DOHH2 (cell line): ENCODE results near the gene FBP1.

Experiments used
- H3F3A ChIP-seq: fragments of 200-600 bp; sonication (generic), shearing (Covaris generic); 2 replicates; pipeline ENCODE4 v1.6.0; 2016; ENCODE audit warnings: antibody characterized with exemption, mild to moderate bottlenecking; ENCODE audit not compliant: control insufficient read depth, insufficient read depth
- H3K27ac ChIP-seq: fragments of 200-600 bp; sonication (generic); 2 replicates; pipeline ENCODE4 v1.5.1; 2014; ENCODE audit warnings: low read depth, mild to moderate bottlenecking, low read length, moderate library complexity
- H3K27me3 ChIP-seq: fragments of 200-600 bp; sonication (generic); 2 replicates; pipeline ENCODE4 v1.6.1; 2014; ENCODE audit warnings: mild to moderate bottlenecking, low read length, mixed read lengths; ENCODE audit not compliant: control insufficient read depth
- H3K36me3 ChIP-seq: fragments of 200-600 bp; sonication (generic); 2 replicates; pipeline ENCODE4 v1.6.1; 2014; ENCODE audit warnings: mild to moderate bottlenecking, low read length, moderate library complexity, mixed read lengths; ENCODE audit not compliant: control insufficient read depth
- H3K4me1 ChIP-seq: fragments of 200-600 bp; sonication (generic); 2 replicates; pipeline ENCODE4 v1.6.1; 2014; ENCODE audit warnings: mild to moderate bottlenecking, low read length, mixed read lengths; ENCODE audit not compliant: control insufficient read depth
- H3K4me2 ChIP-seq: fragments of 200-600 bp; sonication (generic); 2 replicates; pipeline ENCODE4 v1.6.0; 2014; ENCODE audit warnings: mild to moderate bottlenecking, low read length, moderate library complexity
- H3K4me3 ChIP-seq: fragments of 200-600 bp; sonication (generic); 2 replicates; pipeline ENCODE4 v1.5.1; 2014; ENCODE audit warnings: mild to moderate bottlenecking, low read length, mixed read lengths
- H3K79me2 ChIP-seq: fragments of 200-600 bp; sonication (generic); 2 replicates; pipeline ENCODE4 v1.6.1; 2014; ENCODE audit warnings: mild to moderate bottlenecking, low read length, mixed read lengths; ENCODE audit not compliant: control insufficient read depth
- H3K9me2 ChIP-seq: fragments of 200-600 bp; sonication (generic); replicated peaks from 2 replicates; pipeline ENCODE4 v1.6.1; 2014; ENCODE audit warnings: mild to moderate bottlenecking, low read length, mixed read lengths; ENCODE audit not compliant: control insufficient read depth
- H3K9me3 ChIP-seq: fragments of 200-600 bp; sonication (generic); 2 replicates; pipeline ENCODE4 v1.6.1; 2014; ENCODE audit warnings: antibody characterized with exemption, low read length, mixed read lengths; ENCODE audit not compliant: control insufficient read depth, insufficient read depth
- H4K20me1 ChIP-seq: fragments of 200-600 bp; sonication (generic); 2 replicates; pipeline ENCODE4 v1.6.0; 2014; ENCODE audit warnings: low read depth, mild to moderate bottlenecking, antibody characterized with exemption, low read length, moderate library complexity; ENCODE audit not compliant: control insufficient read depth, insufficient read depth
- EZH2phosphoT487 ChIP-seq: fragments of 200-600 bp; sonication (generic); IDR thresholded peaks from 2 replicates; pipeline ENCODE4 v1.6.1; 2017; ENCODE audit warnings: borderline replicate concordance, mild to moderate bottlenecking, antibody characterized with exemption, low read length, moderate library complexity, mixed read lengths
- TF ChIP-seq, protein P1 (sequence below): fragments of 200-600 bp; sonication (generic); IDR thresholded peaks from one replicate; pipeline ENCODE4 v1.5.1; 2014; ENCODE audit warnings: antibody characterized with exemption, mild to moderate bottlenecking, low read depth, low read length; ENCODE audit not compliant: poor library complexity, severe bottlenecking

FBP1 gene

DNA sequence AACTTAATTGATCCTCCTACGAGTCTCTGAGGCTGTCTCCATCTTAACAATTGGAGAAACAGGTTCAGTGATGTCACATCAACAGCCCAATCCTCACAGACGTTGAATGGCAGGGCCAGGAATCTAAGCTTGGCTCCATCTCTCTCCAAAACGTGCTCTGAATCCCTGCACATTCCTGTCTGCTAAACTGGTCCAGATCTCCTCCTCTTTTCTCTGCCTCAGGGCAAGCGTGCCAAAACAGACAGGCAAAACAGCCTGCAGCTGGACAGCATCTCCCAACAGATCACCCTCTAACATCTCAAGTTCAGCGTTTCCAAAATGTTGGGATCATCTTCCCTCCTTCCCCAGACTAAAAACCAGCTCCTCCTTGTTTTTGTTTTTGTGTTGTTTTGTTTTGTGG lies 6.6 kb downstream of the FBP1 start:
- Histone ChIP-seq H3K27me3 (no peaks in the 10 kb centered on the region), H4K20me1 (no peaks in the 10 kb centered on the region), H3K27ac (no peak overlapping the region), H3K36me3 (no peaks in the 10 kb centered on the region), H3K9me3 (no peaks in the 10 kb centered on the region), H3K4me1 (no peaks in the 10 kb centered on the region), H3K4me2 (no peak overlapping the region), H3K79me2 (no peaks in the 10 kb centered on the region), H3K9me2 (no peaks in the 10 kb centered on the region), H3F3A (no peaks in the 10 kb centered on the region), H3K4me3 (no peak overlapping the region)
- TF ChIP-seq, protein P1, sequence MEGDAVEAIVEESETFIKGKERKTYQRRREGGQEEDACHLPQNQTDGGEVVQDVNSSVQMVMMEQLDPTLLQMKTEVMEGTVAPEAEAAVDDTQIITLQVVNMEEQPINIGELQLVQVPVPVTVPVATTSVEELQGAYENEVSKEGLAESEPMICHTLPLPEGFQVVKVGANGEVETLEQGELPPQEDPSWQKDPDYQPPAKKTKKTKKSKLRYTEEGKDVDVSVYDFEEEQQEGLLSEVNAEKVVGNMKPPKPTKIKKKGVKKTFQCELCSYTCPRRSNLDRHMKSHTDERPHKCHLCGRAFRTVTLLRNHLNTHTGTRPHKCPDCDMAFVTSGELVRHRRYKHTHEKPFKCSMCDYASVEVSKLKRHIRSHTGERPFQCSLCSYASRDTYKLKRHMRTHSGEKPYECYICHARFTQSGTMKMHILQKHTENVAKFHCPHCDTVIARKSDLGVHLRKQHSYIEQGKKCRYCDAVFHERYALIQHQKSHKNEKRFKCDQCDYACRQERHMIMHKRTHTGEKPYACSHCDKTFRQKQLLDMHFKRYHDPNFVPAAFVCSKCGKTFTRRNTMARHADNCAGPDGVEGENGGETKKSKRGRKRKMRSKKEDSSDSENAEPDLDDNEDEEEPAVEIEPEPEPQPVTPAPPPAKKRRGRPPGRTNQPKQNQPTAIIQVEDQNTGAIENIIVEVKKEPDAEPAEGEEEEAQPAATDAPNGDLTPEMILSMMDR = no peak
- no peak for TF ChIP-seq EZH2phosphoT487

DNA sequence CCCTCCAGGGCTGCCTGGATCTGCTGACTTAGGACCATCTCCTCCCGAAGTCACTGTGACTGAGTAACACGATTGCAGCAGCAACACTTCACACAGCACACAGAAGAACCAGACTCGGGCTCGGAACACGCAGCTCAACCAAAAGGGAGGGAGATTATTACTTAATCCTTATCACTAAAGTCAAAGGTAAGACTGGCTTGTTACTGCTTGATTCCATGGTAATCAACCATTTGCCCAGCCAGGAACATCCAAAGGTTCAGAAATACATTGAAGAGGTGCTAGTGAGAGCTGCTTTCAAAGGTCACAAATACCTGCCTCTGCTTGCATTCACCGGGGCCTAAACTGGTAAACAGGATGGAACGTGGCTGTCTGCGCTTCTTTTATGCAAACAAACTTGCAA lies 7.7 kb downstream of the FBP1 start:
- Histone ChIP-seq H3F3A (no peaks in the 10 kb centered on the region), H3K9me2 (no peaks in the 10 kb centered on the region), H3K27me3 (no peaks in the 10 kb centered on the region), H3K4me1 (no peaks in the 10 kb centered on the region), H4K20me1 (no peaks in the 10 kb centered on the region), H3K9me3 (no peaks in the 10 kb centered on the region), H3K79me2 (no peaks in the 10 kb centered on the region), H3K4me2 (no peak overlapping the region), H3K36me3 (no peaks in the 10 kb centered on the region), H3K27ac (no peak overlapping the region), H3K4me3 (no peak overlapping the region)
- TF ChIP-seq EZH2phosphoT487 = no peak
- TF ChIP-seq, protein P1 = no peak

DNA sequence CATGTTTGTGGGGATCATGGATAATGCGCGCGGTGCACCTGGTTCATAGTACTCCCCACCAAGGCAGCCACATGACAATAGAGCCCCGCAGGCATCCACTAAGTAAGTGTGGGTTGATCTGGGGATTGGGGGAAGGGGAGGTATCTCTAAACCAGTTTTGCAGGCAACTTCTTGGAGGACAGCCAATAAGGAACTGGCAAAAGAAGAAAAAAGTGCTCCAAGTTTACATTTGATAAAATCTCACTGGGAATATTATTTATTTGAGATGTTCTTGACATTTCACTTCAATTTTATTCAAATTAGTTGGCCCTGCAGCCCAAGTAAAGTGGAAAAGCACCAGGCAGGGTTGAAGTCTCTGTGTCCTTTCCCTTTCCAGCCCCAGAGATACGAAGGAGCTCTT lies 8.5 kb downstream of the FBP1 start:
- Histone ChIP-seq H3K4me3 (no peak overlapping the region), H3K9me2 (no peaks in the 10 kb centered on the region), H3K36me3 (no peaks in the 10 kb centered on the region), H3K27ac (no peak overlapping the region), H3K4me1 (no peaks in the 10 kb centered on the region), H3K9me3 (no peaks in the 10 kb centered on the region), H3F3A (no peaks in the 10 kb centered on the region), H3K79me2 (no peaks in the 10 kb centered on the region), H3K4me2 (no peak overlapping the region), H3K27me3 (no peaks in the 10 kb centered on the region), H4K20me1 (no peaks in the 10 kb centered on the region)
- no peak for TF ChIP-seq EZH2phosphoT487

DNA sequence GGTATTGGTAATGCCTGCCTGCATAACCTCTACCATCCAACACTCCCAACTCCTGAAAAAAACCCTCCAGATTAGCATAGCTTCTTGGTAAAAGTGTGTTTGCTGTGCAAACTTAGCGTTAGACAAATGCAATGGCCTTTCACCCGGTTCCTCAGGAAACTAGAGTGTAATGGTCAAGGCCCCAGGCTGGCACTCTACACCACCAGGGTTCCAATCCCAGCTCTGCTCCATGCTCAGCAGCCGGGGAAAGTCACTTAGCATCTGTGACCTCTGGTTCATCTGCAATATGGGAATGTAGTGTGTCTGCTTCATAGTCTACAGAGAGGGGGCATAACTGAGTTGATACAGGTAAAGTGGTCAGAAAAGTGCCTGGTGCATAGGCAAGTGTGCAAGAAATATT lies 9.0 kb downstream of the FBP1 start:
- Histone ChIP-seq H3K9me2 (no peaks in the 10 kb centered on the region), H3K4me2 (no peak overlapping the region), H3K9me3 (no peaks in the 10 kb centered on the region), H3K4me3 (no peak overlapping the region), H3K27me3 (no peaks in the 10 kb centered on the region), H3K36me3 (no peaks in the 10 kb centered on the region), H4K20me1 (no peaks in the 10 kb centered on the region), H3K27ac (no peak overlapping the region), H3K79me2 (no peaks in the 10 kb centered on the region), H3F3A (no peaks in the 10 kb centered on the region), H3K4me1 (no peaks in the 10 kb centered on the region)
- no peak for TF ChIP-seq EZH2phosphoT487
- TF ChIP-seq, protein P1 = no peak
